Esophagus squamous epithelium (tissue), 5 donors: ENCODE results near the gene PLXND1. TPM values are rescaled to one million over a fixed set of nuclear protein-coding genes. Genes with fewer than 3 reads are reported as not detected.

ENCODE experiments used
- DNase-seq: peaks from one replicate; lab custom pipeline; 2025; lab: John Stamatoyannopoulos, UW
- H3K27ac ChIP-seq, 4 donors: fragments of 200-600 bp; sonication (generic); one replicate each; pipeline ENCODE4 v1.5.1; 2016 to 2019; ENCODE audit warnings: mild to moderate bottlenecking in 1 of 4
- H3K27me3 ChIP-seq, 4 donors: fragments of 200-600 bp; sonication (generic); 1 replicate in 3 of 4; 2 replicates in 1 of 4; pipeline versions ENCODE4 v1.5.1 to v1.6.0; 2017 to 2021; ENCODE audit warnings: antibody characterized with exemption in 1 of 4
- H3K36me3 ChIP-seq, 3 donors: fragments of 200-600 bp; sonication (generic); one replicate each; pipeline ENCODE4 v1.5.1; 2016 to 2019
- H3K4me1 ChIP-seq, 3 donors: fragments of 200-600 bp; sonication (generic); one replicate each; pipeline ENCODE4 v1.5.1; 2017 to 2019
- H3K4me3 ChIP-seq, 4 donors: fragments of 200-600 bp; sonication (generic); 1 replicate in 3 of 4; 2 replicates in 1 of 4; pipeline ENCODE4 v1.5.1; 2016 to 2019; ENCODE audit warnings: mild to moderate bottlenecking in 2 of 4, moderate library complexity in 1 of 4
- H3K9me3 ChIP-seq, 3 donors: fragments of 200-600 bp; sonication (generic); one replicate each; pipeline ENCODE4 v1.5.1; 2016 to 2019
- POLR2A ChIP-seq, 4 donors: fragments of 450-650 bp; IDR thresholded peaks; one replicate each; pipeline ENCODE4 v1.6.1; 2017; ENCODE audit warnings: antibody characterized with exemption in 4 of 4, mild to moderate bottlenecking in 4 of 4, moderate library complexity in 3 of 4
- WGBS, 2 donors: methylation state at CpG; one replicate each; pipeline ENCODE4 v1.1.5; 2018; 5-methylcytosine and 5-hydroxymethylcytosine counted together
- intact Hi-C: fragments of 100-400 bp; cut with DNase I; formaldehyde crosslinking; loops from one replicate; pipeline ENCODE4 v1.15.0; 2022
- total RNA-seq, 4 donors: library from RNA; depleted of rRNA; stranded (reverse); fragments of >200 nt; gene quantifications; one replicate each; pipeline ENCODE4 v1.1.0, GENCODE V29; 2016
- TF ChIP-seq, protein P1 (sequence below), 6 experiments: fragments of 450-650 bp in 4 of 6; fragments of 200-600 bp in 2 of 6; sonication (generic) in 2 of 6; IDR thresholded peaks; one replicate each; pipeline ENCODE4 v1.5.1; 2016 to 2019; ENCODE audit warnings: antibody characterized with exemption in 6 of 6, mild to moderate bottlenecking in 4 of 6, moderate library complexity in 4 of 6
- donor health status: DM: yes; HTN: yes; CAD: no.

Gene PLXND1
- total RNA-seq, 4 donors from 2014 or later = 4.5 to 66.0 (median 24.4) TPM

DNA sequence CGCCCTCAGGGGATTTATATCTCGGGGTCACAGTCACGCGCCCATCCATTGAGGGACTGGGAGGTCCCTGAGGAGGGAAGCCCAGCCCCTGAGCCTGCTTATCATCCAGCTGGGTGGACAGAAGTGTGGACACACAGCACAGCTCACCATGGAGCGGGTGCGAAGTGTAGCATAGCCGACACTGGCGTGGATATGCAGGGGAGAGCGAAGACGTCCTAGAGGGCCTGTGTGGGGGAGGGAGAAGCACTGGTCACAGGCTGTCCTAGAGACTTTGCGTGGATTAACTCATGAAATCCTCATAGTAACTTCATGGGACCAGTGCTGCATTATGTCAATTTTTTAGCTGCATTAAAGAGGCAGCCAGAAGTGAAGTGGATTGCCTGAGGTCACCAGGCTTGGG is 26.1 kb upstream of the PLXND1 start:
- no peak for TF ChIP-seq POLR2A (IDR thresholded peaks at IDR 0.05)
- TF ChIP-seq, protein P1, sequence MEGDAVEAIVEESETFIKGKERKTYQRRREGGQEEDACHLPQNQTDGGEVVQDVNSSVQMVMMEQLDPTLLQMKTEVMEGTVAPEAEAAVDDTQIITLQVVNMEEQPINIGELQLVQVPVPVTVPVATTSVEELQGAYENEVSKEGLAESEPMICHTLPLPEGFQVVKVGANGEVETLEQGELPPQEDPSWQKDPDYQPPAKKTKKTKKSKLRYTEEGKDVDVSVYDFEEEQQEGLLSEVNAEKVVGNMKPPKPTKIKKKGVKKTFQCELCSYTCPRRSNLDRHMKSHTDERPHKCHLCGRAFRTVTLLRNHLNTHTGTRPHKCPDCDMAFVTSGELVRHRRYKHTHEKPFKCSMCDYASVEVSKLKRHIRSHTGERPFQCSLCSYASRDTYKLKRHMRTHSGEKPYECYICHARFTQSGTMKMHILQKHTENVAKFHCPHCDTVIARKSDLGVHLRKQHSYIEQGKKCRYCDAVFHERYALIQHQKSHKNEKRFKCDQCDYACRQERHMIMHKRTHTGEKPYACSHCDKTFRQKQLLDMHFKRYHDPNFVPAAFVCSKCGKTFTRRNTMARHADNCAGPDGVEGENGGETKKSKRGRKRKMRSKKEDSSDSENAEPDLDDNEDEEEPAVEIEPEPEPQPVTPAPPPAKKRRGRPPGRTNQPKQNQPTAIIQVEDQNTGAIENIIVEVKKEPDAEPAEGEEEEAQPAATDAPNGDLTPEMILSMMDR (IDR thresholded peaks at IDR 0.05) = no peak
- H3K36me3 ChIP-seq = no peaks in the 10 kb centered on the region
- no peak overlapping the region for H3K4me3 ChIP-seq
- peaks cover 0 to 8% (median 0%) of the 10 kb centered on the region in 3 donors for H3K9me3 ChIP-seq
- 93 to 94% methylated on average over 5 to 7 of the region's 11 CpGs for WGBS, 2 donors
- no peaks in the 10 kb centered on the region for H3K27me3 ChIP-seq
- DNase-seq = no peak
- H3K27ac ChIP-seq = no peak overlapping the region
- peaks cover 10 to 27% (median 12%) of the 10 kb centered on the region in 3 donors for H3K4me1 ChIP-seq
- intact Hi-C loops = no loop called here

DNA sequence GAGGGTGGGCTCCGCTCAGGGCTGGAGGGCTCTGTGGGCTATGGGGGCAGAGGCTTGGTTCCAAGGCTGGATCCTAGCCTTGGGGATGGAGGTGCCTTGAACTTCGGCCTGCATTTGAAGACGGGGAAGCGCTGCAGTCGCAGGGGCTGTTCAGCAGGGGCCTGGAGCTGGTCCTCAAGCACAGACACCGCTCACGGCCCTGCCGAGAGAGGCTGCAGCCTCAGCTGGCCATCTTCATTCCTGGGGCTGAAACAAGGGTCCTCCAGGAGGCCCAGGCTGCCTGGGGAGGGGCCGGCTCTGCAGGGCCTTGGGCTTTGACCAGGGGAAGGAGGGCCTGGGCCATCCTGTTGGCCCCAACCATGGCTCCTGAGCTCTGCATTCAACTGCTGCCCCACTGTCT is 25.6 kb upstream of the PLXND1 start:
- H3K27ac ChIP-seq = no peak overlapping the region
- intact Hi-C loops = no loop called here
- no peak for DNase-seq

GRCh38 chr3:129629011-129629410 is 22.5 kb upstream of the PLXND1 start:
- 100% methylated on average over 1 to 2 of the region's 6 CpGs for WGBS, 2 donors
- Histone ChIP-seq H3K27ac (peak overlapping the region in 2 of 4 donors; percentile 95 to 98), H3K4me1 (peaks cover 30 to 57% (median 35%) of the 10 kb centered on the region in 3 donors), H3K36me3 (no peaks in the 10 kb centered on the region), H3K9me3 (no peaks in the 10 kb centered on the region), H3K4me3 (no peak overlapping the region), H3K27me3 (no peaks in the 10 kb centered on the region)
- DNase-seq = no peak
- intact Hi-C loops = loop anchor here (10.0 kb wide), 1 partner anchor 466 kb away; no protein-coding TSS in a partner anchor
- TF ChIP-seq, protein P1 (IDR thresholded peaks at IDR 0.05) = no peak
- TF ChIP-seq POLR2A (IDR thresholded peaks at IDR 0.05) = no peak

More for the DNA sequence above, 25.6 kb upstream of the PLXND1 start:
- peaks cover 15 to 32% (median 15%) of the 10 kb centered on the region in 3 donors for H3K4me1 ChIP-seq
- no peaks in the 10 kb centered on the region for H3K27me3 ChIP-seq
- H3K4me3 ChIP-seq = no peak overlapping the region
- 90% methylated on average over 2 of the region's 9 CpGs; no CpG with 5 or more reads in 1 of the 2 donors for WGBS, 2 donors
- no peak for TF ChIP-seq POLR2A (IDR thresholded peaks at IDR 0.05)
- TF ChIP-seq, protein P1 (IDR thresholded peaks at IDR 0.05) = no peak
- H3K36me3 ChIP-seq = no peaks in the 10 kb centered on the region
- peaks cover 0 to 8% (median 0%) of the 10 kb centered on the region in 3 donors for H3K9me3 ChIP-seq

- Histone ChIP-seq H3K27ac (peak overlapping the region; percentile 89 to 98 (median 94)), H3K9me3 (no peaks in the 10 kb centered on the region), H3K27me3 (no peaks in the 10 kb centered on the region), H3K4me3 (peak overlapping the region; percentile 52 to 74 (median 62)), H3K4me1 (peaks cover 36 to 60% (median 40%) of the 10 kb centered on the region in 3 donors), H3K36me3 (no peaks in the 10 kb centered on the region)
- DNase-seq = no peak
- no peak for TF ChIP-seq POLR2A (IDR thresholded peaks at IDR 0.05)
- TF ChIP-seq, protein P1 (IDR thresholded peaks at IDR 0.05) = no peak
- 21 to 23% methylated on average over 9 of the region's 9 CpGs for WGBS, 2 donors
- intact Hi-C loops = loop anchor here (10.0 kb wide), 1 partner anchor 467 kb away; no protein-coding TSS in a partner anchor
Observed at GRCh38 chr3:129628169-129628522, 21.7 kb upstream of the PLXND1 start.

DNA sequence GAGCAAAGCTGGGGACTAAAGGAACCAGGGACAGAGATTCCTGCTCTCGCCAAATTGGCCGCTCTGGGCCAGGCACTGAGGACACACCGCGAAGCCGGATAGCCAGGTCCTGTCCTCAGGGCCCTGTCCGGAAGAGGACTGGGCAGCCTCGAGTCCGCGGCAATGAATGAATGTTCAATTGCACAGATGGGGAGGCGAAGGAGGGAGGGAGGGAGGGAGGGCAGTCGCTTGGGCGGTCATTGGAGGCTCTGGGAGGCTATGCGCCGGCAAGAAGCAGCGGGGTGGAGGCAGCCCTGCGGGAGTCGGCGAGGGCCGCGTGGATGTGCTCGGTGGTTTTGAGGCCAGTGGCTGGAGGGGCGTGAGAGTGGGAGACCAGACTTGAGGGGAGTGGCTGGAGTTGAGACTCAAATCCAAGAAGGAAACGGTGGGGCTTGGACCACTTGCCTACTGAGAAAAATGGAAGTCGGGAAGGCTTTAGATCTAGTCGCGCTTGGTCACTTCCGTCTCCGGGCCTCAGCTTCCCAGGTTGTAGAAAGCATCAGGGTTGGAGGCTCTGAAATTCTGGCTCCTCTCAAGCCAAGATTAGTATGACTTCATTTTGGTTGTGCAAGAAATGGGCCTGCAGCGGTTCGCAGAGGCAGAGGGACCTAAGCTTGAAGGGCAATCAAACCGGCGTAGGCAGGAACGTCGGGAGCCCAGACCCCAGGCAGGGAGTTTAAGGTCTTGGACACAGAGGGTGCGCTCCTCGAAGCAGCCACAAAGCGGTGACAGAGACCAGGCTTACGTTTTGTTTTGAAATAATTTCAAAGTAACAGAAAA is 21.1 kb upstream of the PLXND1 start:
- H3K4me1 ChIP-seq = peaks cover 39 to 65% (median 46%) of the 10 kb centered on the region in 3 donors
- 1% methylated on average over 26 to 27 of the region's 38 CpGs for WGBS, 2 donors
- peak overlapping the region; percentile 52 to 74 (median 62) for H3K4me3 ChIP-seq
- intact Hi-C loops = loop anchor here (10.0 kb wide), 1 partner anchor 467 kb away; no protein-coding TSS in a partner anchor
- H3K27me3 ChIP-seq = no peaks in the 10 kb centered on the region
- no peaks in the 10 kb centered on the region for H3K36me3 ChIP-seq
- DNase-seq = peak; percentile 46
- no peaks in the 10 kb centered on the region for H3K9me3 ChIP-seq
- TF ChIP-seq, protein P1 (IDR thresholded peaks at IDR 0.05) = peak; percentile 63 to 90 (median 83)
- peak in 1 of 4 donors; percentile 32 for TF ChIP-seq POLR2A (IDR thresholded peaks at IDR 0.05)
- peak overlapping the region; percentile 89 to 98 (median 94) for H3K27ac ChIP-seq
